Measurements from ENCODE around the gene PTCD1.

PTCD1 gene

GRCh38 chr7:99409192-99409572 lies 29.4 kb downstream of the PTCD1 start:
- DNase-seq (ENCODE audit: low read depth), result no peak

DNA sequence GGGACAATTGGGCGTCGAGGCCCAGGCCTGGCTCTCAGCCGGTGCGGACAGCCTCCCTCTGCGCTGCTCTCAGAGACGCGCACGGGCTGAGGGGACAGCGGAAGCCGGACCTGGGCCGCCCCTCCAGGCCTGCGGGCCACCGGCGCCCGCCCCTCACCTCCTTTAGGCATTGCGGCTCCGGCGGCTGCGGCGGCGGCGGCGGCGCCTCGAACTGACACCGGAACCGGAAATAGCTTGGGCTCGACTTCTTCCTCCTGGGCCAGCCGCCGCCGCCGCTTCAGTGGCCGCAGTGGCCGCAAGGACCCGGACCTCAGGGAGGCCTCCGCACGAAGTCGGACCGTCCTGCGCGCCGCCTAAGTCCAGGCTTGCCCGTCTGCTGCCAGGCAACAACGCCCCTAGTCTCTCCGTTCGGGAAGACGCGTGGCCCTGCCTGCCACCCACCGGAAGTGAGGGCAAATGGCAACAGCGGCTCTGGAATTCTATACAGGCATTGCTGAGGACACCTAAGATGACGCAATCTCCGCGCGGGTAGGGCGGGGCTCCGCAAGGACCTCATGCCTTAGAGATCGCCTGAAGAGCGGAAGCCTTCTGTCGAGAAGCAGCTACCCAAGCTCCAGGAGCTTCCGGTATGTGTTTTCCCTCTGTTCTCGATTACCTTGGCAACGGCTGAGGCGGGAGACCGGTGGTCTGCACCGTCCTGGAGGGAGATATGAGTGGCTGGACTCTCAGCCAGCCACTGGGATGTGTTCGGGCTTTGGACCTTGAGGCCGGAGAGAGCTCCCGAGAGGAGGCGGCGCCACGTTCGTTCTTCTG lies 30.0 kb downstream of the PTCD1 start, which contains the start of the genes BUD31 and PDAP1:
Gene BUD31 (plus strand): TSS at position 591 of the 813 bp plus-strand sequence. CDS start 2,124 bp downstream, outside the sequence.
Gene PDAP1 (minus strand): TSS at position 219 of the 813 bp plus-strand sequence. CDS start 49 bp downstream, at position 170.
- peak; percentile 89 for DNase-seq (ENCODE audit: low read depth)

- peak; percentile 22 for DNase-seq (ENCODE audit: low read depth)
Measured at GRCh38 chr7:99407872-99408378, 30.7 kb downstream of the PTCD1 start.

GRCh38 chr7:99406557-99406956 lies 32.0 kb downstream of the PTCD1 start:
- no peak for DNase-seq (ENCODE audit: low read depth)

DNA sequence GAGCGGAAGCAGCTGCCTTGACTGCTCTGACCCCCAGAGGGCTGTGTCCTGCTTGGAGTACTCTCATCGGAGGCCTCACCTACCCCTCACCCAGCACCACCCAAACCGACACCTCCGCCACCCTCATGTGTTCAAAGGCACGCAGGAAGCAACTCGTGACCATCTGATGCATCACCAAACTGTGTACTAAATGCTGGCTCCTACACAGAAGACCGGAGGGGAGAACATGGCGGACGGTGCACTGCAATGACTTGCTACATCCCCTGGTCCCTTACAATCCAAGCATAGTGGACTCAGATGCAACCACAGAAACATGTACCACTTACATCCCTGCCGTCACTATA lies 33.6 kb downstream of the PTCD1 start:
- DNase-seq (ENCODE audit: low read depth), result no peak

DNA sequence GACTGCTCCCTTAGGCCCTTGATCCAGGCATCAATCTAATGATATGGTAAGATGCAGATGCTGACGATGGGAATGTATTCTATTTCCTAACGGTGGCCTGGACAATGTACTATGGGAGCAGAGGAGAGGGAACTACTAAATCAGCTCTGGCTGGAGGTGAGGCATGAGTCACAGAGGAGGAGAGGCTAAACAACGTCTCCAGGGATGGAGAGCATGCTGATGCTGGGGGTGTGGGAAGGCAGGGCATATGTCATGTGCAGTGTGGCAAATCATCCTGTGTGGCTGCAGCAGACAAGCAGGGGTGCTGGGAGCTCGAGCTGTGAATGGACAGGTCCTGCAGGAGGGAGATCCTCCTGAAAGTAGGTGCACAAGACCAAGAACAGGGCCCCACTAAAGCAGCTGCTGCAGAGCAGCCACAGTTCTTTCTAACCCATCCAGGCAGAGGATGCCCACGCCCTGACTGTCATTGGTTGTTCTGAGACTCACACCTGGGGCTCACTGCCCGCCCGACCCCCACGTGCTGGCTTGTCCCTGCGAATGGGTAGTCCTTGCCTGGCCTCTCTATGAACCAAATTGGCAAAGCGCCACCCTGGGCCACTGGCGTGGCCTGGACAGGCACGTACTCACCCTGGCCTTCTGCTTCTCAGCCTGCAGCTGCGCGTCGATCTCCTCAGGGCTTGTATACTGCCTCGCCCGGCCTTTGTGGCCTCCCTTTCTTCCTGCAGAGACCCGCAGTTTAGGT lies 34.2 kb downstream of the PTCD1 start:
- no peak for DNase-seq (ENCODE audit: low read depth)

DNA sequence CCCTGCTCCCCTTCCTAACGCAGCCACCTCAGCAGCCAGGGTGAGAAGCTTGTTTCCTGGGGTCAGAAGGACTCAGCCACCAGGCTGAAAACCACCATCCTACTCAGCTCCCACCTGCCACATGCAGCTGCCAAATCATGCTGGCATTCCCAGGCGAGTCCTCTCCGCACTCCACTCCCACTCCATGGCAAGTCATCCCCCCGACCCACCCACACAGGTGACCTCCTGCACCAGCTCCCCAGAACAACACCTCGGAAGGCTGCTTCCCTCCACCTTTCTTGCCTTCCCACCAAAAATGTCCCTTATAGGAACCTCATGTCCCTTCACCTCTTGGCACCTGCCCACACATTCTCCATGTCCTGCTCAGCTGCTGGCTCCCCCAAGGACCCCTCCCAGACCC lies 34.8 kb downstream of the PTCD1 start:
- no peak for DNase-seq (ENCODE audit: low read depth)

DNA sequence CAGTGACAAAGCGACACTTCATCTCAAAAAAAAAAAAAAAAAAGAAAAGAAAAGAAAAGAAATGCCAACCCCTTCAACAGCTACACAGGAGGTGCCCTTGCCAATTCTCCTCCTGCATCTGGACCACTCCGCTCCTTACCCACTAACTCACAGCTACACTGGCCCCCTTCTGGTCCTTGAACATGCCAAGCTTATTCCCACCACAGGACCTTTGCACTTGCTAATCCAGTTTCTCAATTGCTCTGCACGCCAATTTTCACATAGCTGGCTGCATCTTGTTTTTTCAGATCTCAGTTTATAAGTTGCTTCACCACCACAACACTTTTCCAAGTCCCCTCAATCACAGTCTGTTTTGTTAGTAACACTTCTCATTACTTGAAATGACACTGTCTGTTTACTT lies 35.7 kb downstream of the PTCD1 start:
- no peak for DNase-seq (ENCODE audit: low read depth)

GRCh38 chr7:99399597-99399996 lies 39.0 kb downstream of the PTCD1 start:
- no peak for DNase-seq (ENCODE audit: low read depth)

- no peak for DNase-seq (ENCODE audit: low read depth)
Measured at GRCh38 chr7:99398891-99399445, 39.6 kb downstream of the PTCD1 start.

DNA sequence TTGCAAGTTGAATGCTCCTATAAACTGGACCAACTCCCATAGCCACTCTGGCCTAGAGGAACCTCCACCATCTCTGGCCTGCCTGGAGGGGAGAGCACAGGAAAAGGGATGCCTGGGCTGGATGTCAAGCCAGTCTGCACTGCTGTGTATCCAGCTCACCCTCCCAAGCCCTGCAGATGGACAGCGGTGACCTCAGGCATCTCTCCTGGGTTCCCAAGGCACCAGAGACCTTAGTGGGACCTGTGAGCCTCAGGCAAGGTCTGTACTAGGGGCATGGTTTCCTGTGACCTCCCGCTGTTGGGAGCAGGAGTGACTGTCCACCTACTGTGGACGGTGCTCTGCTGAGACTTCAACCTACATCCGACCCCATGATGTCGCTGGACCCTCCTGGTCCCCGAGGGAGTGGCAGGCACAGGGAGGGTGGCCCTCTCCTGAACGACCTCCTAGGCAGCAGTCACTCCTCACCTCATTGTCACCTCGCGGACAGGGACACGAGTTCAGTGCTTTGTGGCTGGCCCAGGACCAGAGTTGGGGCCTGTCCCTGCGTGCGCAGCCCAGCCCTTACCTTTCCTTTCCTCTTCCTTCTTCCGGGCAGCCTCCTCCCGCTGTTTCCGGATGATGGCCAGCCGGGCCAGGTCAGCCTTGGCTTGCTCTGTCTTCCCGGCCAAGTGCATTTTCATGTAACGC lies 41.2 kb downstream of the PTCD1 start:
- no peak for DNase-seq (ENCODE audit: low read depth)

GRCh38 chr7:99396418-99397296 lies 41.9 kb downstream of the PTCD1 start:
- no peak for DNase-seq (ENCODE audit: low read depth)

- no peak for DNase-seq (ENCODE audit: low read depth)
Measured at GRCh38 chr7:99395616-99396327, 42.8 kb downstream of the PTCD1 start.

DNA sequence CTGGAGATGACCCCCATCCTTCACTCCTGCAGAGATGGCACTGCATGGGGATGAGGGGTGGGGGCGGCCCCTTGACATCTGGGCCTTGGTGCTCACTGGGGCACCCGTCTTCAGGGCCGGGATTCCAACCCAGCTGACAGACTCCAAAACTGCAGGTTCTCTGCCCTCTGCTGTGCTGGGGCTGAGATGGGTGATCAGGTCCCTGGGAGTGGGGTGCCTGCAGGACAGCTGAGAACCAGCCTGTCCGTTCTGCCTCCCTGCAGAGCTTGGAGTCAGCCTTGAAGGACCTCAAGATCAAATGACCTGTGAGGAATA lies 44.5 kb downstream of the PTCD1 start:
- DNase-seq (ENCODE audit: low read depth), result no peak

GRCh38 chr7:99393355-99394187 lies 45.0 kb downstream of the PTCD1 start:
- no peak for DNase-seq (ENCODE audit: low read depth)

DNA sequence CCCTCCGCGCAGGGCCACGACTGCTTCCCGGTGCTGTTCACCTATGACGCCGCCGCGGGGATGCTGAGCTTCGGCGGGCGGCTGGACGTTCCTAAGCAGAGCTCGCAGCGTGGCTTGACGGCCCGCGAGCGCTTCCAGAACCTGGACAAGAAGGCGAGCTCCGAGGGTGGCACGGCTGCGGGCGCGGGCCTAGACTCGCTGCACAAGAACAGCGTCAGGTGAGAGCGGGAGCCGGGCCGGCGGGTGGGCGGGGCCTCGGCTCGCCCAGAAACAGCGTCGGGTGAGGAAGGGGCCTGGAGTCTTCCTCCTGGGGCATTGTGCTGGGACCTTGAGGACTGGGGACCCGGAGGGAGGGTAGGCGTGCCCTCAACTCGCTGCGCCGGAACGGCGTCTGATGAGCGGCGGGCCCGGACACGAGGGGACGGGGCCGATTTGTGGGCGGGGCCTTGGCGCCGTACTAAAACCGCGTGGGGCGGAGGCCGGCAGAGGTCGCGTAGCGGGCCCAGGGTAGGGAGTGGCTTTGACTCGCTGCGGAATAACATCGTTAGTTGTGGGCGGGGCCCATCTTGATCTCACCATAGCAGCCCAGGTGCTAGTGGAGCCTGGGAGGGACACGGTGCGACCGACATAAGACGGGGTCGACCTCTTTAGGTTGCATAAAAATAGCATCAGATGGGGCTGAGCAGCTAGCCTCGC lies 45.8 kb downstream of the PTCD1 start:
- DNase-seq (ENCODE audit: low read depth), result peak; percentile 72

DNA sequence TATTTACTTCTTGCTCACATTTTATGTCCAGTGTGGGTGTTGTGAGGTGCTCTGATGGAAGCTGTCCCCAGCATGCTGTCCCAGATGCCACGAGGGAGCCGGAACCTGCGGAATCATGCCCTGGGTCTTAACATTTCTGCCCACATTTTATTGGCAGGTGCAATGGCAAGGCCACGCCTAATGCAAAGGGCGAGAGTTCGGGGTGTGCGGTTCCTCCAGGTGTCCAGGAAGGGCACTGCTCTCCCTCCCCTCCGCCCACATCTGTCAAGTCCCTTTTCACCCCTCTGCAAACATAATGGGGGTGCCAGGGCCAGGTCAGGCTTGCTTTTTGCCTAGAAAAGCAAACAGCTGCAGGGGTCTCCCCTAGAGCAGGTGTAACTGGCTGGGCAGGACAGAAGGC lies 46.6 kb downstream of the PTCD1 start:
- DNase-seq (ENCODE audit: low read depth), result no peak

DNA sequence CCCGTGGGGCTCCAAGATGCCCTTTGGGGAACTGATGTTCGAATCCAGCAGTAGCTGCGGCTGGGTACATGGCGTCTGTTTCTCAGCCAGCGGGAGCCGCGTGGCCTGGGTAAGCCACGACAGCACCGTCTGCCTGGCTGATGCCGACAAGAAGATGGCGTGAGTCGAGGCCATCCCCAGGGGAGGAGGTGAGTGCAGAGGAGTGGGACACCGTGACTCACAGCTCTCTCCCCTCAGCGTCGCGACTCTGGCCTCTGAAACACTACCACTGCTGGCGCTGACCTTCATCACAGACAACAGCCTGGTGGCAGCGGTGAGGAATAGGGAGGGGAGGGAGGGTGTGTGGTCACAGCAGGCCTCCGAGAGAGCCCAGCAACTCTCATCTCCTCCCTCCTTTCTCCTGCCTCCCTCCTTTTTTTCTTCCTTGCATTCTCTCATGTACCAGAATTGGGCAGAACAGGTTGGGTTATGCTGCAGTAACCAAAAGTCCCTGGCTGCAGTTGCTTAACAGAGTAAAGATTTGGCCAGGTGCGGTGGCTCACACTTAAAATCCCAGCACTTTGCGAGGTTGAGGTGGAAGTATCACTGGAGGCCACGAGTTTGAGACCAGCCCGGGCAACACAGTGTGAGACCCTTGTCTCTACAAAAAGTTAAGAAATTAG lies 47.5 kb downstream of the PTCD1 start:
- DNase-seq (ENCODE audit: low read depth), result no peak

GRCh38 chr7:99389772-99390171 lies 48.8 kb downstream of the PTCD1 start:
- DNase-seq (ENCODE audit: low read depth), result no peak
